Stimulated activated CD4-positive, alpha-beta T cell treated with anti-CD3 and anti-CD28 coated beads, Interleukin-12 subunit alpha, Interleukin-12 subunit beta, amount 100 ng/mL, for 4 hours (primary cell): ENCODE measurements around the gene COL17A1.

Experiments
- DNase-seq: peaks from one replicate; pipeline ENCODE4 v3.0.0-alpha.2; 2020

Gene COL17A1

DNA sequence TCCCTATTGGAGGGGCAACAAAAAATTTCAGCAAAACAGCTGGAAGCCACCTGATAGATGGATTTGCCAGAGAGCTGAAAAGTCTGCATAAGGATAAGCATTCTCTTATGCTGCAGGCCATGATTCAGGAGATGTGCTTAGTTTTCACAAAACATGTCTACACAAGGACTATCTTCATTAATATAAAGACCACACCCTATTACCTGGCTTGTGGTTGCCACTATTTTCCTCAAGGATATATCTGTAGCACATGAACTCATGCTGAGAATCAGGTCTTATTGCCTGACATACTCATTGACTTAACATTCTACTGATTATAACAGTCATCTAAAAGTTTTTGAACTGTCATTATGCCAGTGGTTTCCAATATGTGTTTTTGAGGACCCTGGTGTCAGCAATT, 7.1 kb upstream of the COL17A1 start:
- no peak for DNase-seq

GRCh38 chr10:104090611-104091010, 4.9 kb upstream of the COL17A1 start:
- DNase-seq = no peak

DNA sequence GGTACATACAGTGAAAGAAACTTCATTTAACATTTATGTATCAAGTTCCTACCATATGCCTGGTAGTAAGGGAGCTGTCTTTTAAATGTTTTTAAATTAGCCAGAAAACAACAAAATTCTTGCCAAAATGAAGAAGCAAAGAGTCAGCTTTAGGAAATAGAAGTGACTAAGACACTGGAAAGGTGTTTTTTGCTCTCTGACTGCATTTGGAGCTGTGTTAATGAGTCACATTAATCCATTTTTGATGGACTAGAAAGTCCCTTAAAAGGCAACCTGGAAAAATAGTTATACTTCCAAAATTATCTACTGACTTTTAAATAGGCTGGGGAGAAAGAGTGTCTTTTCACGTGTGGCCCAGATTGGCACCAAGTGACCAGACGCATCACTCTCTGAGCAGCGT, 3.9 kb upstream of the COL17A1 start:
- no peak for DNase-seq

DNA sequence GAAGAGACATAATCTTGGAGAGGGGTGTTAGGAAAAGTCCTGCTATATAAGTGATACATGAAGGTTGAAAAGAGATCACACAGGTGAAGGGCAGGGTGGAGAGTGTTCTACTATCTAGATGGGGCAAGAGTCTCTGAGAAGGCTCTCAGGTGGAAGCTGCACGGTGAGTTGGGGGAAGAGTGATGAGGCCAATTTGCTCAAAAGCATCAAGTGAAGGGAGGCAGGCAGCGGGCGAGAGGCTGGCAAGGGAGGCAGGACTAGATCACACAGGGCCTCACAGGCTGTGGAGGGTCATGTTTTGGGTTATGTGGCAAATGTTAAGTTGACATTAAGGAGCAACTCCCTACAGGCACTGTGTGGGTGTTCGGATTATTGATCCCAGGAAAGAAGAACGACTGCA, 2.6 kb upstream of the COL17A1 start:
- DNase-seq = no peak

GRCh38 chr10:104084482-104085142, 1.1 kb downstream of the COL17A1 start:
- DNase-seq = no peak

GRCh38 chr10:104081998-104082397, 3.7 kb downstream of the COL17A1 start:
- DNase-seq = no peak

- no peak for DNase-seq
Measured at GRCh38 chr10:104080762-104081161, 4.9 kb downstream of the COL17A1 start.

DNA sequence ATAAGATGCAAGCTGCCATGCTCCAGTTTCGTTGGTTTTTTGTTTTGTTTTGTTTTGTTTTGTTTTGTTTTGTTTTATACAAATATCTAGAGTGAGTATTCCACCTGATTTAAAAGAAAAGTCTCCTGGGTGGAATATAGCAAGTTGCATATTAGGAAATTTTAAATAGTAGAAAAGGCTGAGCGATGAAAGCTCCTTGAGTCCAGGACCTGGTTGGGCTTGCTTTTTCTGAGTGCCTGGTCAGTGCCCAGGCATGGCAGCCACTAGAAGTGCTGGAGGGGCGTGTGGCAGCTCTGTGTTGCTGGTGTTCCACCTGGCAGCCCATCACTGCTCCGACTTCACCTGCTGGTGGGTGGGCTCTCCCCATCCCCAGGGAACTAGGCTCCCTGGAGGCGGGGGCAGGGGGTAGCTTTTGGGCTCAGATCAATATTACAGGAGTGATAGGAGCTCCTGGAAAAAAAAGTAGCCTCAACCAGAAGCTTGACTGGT, 8.0 kb downstream of the COL17A1 start:
- no peak for DNase-seq

DNA sequence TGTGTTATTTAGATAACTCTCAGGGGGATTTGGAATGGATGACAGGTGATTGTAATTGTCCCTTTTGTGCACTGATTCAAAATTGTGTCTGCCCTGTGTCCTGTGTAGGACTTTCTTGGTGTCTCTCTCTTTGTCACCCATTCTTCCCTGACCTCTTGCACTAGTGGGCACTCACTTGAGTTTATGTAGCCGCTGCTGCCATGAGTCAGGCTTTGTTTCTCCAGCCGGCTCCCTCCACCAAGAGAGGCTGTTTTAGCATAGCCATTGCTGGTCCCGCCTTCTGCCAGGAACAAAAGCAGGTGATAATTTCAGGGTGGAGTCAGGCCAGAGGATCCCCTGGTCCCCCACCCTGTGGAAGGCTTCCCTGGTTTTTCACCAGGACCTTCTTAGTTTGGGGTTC, 8.4 kb downstream of the COL17A1 start:
- no peak for DNase-seq

GRCh38 chr10:104076743-104077160, 8.9 kb downstream of the COL17A1 start:
- no peak for DNase-seq

- DNase-seq = no peak
Measured at GRCh38 chr10:104074505-104074904, 11.2 kb downstream of the COL17A1 start.

- DNase-seq = no peak
Measured at GRCh38 chr10:104072786-104073185, 12.9 kb downstream of the COL17A1 start.

- DNase-seq = no peak
Measured at GRCh38 chr10:104069613-104070012, 16.1 kb downstream of the COL17A1 start.

DNA sequence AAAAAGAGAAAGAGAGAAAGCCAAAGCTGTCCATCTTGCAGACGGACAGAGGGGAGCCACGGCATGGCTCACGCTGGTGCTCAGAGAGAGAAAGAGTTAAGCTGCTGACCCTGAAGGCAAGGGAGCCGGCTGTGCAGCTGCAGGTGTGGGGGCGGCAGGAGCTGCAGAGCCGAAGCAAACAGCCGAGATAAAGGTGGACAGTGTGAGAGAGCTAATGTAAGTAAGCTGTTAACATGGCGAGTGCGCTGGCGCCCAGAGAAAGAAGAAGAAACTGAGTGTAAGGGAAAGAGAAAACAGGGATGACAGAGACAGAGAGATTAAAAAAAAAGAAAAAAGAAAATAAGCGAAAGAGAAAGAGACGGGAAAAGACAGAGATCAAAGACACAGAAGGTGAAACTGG, 18.2 kb downstream of the COL17A1 start:
- DNase-seq = no peak

DNA sequence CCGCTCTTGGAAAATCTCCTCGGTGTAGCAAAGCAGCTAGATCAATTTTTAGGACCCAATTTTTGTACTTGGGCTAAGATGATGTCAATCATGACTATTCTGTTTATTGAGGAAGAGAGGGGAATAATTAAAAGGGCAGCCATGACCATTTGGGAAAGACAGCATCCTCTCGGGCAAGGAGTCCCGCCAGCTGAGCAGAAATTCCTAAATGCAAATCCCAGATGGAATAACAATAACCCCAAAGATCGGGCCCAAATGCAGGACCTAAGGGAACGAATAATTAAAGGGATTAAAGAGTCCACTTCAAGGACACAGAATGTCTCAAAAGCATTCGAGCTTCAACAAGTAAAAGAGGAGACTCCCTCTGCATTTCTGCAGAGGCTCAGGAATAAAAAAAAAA, 18.7 kb downstream of the COL17A1 start:
- no peak for DNase-seq

DNA sequence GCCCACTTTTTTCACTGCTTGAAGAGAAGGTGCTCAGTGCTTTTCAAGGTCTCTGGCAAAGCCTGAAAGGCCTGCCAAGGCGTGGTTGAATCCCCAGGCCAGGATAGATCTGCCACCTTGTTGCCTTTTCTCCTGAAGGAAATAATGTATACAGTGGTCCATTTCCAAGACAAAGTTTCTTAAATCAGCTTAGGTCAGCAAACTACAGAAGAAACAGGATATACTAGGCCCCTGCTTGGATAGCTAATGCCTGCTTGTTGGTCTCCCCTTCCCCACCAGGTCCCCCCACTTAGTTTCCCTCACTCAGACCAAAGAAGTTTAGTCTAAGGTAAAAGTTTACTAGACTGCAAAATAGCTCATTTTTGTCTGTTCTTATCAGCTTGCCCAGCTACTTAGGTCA, 19.9 kb downstream of the COL17A1 start:
- no peak for DNase-seq

DNA sequence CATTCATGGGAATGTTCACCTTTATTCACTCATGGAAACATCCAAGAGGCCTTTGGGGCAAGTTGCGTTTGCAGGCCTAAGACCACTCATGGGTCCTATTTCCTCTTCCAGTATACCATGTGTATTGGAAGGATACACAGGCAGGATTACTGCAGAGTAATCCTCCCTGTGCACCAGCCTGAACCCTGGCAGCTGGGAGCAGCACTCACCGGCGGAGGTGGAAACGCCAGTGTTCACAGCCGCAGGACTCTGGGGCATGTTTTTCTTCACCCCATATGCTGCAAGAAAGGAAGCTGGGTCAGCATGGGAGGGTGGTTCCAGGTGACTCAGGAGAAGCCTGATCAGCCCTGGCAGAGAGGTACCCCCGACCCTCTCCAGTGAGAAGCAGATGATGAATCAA, 24.5 kb downstream of the COL17A1 start:
- no peak for DNase-seq

GRCh38 chr10:104059364-104059763, 26.3 kb downstream of the COL17A1 start:
- no peak for DNase-seq

- no peak for DNase-seq
Measured at GRCh38 chr10:104057717-104058116, 28.0 kb downstream of the COL17A1 start.

DNA sequence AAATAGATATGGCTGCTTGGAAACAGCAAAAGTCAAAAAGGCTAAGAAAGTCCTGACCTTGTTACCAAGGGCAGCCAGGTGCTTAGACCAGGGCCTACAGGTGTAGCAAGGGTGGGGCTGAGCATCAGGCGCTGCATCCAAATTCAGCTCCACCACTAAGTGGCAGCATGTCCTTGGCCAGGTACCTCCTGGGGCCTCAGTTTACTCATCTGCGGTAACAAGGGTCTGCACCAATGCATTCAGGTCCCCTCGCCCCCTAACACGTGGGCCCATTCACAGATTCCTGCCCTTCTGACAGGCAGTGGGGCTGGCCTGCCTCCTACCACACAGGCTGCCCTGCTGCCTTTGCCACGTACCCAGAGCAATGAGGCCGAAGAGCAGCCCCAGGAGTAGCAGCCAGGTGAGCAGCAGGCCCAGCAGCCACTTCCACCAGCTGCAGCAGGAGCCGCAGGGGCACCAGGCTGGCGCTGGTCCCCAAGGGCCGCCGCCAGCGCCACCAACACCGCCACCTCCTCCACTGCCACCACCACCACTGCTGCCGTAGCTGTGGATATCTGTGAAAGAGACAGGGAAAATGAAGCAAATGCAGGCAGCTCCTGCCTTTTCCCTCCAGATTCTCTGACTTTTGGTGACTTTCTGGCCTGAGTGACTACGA, 28.9 kb downstream of the COL17A1 start:
- DNase-seq = no peak

DNA sequence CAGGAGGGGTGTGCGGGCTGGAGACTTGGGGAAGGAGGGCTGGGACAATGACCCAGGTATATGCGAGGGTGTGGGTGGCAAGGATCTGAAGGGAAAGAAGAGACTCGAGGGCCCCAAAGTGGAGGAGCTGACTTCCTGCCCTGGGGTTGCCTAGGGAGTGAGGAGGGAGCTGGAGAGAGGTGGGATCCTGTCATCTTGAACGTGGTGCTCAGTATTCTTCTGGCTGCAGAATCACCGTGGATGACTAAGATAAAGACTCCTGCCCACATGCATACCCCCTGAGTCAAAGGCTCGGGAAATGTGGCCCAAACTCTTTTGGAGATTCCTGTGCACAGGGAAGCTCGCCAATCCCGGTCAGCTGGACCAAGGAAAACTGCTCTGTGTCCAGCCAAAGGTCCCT, 31.2 kb downstream of the COL17A1 start:
- no peak for DNase-seq

GRCh38 chr10:104053201-104053600, 32.5 kb downstream of the COL17A1 start:
- no peak for DNase-seq

DNA sequence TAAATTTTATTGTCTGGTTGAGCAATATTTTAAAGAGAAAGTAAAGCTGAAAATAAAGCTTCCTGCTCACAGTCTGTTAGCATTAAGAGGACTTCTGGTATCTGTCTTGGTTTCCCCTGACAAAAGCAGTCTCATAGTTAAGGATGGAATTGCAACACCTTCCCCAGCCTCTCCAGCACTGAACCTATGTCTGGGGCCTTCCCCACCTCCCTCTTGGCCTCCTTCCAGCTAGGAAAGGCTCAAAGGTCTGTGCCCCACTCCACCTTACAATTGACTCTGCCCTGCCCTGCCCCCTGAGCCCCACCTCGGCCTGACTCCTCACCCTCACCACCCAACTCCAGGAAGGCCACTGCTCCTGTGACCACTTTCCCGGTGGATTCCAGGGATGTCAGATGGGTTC, 33.2 kb downstream of the COL17A1 start:
- DNase-seq = no peak

GRCh38 chr10:104049504-104050250, 36.0 kb downstream of the COL17A1 start:
- DNase-seq = no peak
